SIG-M5 treated with dmso at 0.1 percent for 504 hours (cell line): ENCODE measurements around the gene CC2D2A.
A peak's percentile ranks its signal among the peaks of the same experiment; 100 is the strongest.

Experiments
- DNase-seq: peaks from one replicate; lab custom pipeline; 2025; ENCODE audit not compliant: unreplicated experiment; lab: John Stamatoyannopoulos, UW

Gene CC2D2A

GRCh38 chr4:15459706-15460105 lies 10.0 kb upstream of the CC2D2A start:
- DNase-seq = no peak

- no peak for DNase-seq
Measured at GRCh38 chr4:15466596-15466995, 3.1 kb upstream of the CC2D2A start.

GRCh38 chr4:15470128-15470475 lies 420 bp downstream of the CC2D2A start:
- no peak for DNase-seq

GRCh38 chr4:15476396-15476795 lies 6.7 kb downstream of the CC2D2A start:
- no peak for DNase-seq

GRCh38 chr4:15478724-15479088 lies 9.0 kb downstream of the CC2D2A start:
- no peak for DNase-seq

GRCh38 chr4:15479089-15479912 lies 9.6 kb downstream of the CC2D2A start:
- peak; percentile 58 for DNase-seq

- no peak for DNase-seq
Measured at GRCh38 chr4:15479913-15480185, 10.2 kb downstream of the CC2D2A start.

- no peak for DNase-seq
Measured at GRCh38 chr4:15481961-15482745, 12.5 kb downstream of the CC2D2A start.

- no peak for DNase-seq
Measured at GRCh38 chr4:15482842-15483241, 13.2 kb downstream of the CC2D2A start.

- no peak for DNase-seq
Measured at GRCh38 chr4:15488136-15488535, 18.5 kb downstream of the CC2D2A start.

GRCh38 chr4:15488658-15489470 lies 19.2 kb downstream of the CC2D2A start:
- no peak for DNase-seq

GRCh38 chr4:15489551-15489950 lies 19.9 kb downstream of the CC2D2A start:
- DNase-seq = no peak

- DNase-seq = no peak
Measured at GRCh38 chr4:15493411-15493810, 23.7 kb downstream of the CC2D2A start.

GRCh38 chr4:15495621-15496020 lies 25.9 kb downstream of the CC2D2A start:
- no peak for DNase-seq

- DNase-seq = no peak
Measured at GRCh38 chr4:15498356-15498755, 28.7 kb downstream of the CC2D2A start.

GRCh38 chr4:15500701-15501100 lies 31.0 kb downstream of the CC2D2A start:
- no peak for DNase-seq

GRCh38 chr4:15501941-15502340 lies 32.3 kb downstream of the CC2D2A start:
- no peak for DNase-seq

GRCh38 chr4:15502384-15502783 lies 32.7 kb downstream of the CC2D2A start:
- no peak for DNase-seq

- no peak for DNase-seq
Measured at GRCh38 chr4:15504041-15504440, 34.4 kb downstream of the CC2D2A start.

- DNase-seq = no peak
Measured at GRCh38 chr4:15506464-15506863, 36.8 kb downstream of the CC2D2A start.

- DNase-seq = no peak
Measured at GRCh38 chr4:15507679-15508078, 38.0 kb downstream of the CC2D2A start.

- no peak for DNase-seq
Measured at GRCh38 chr4:15510961-15511360, 41.3 kb downstream of the CC2D2A start.
